ENCODE measurements around the gene SPCS3.

SPCS3 gene

GRCh38 chr4:176319704-176320339 is at the start of gene SPCS3:
TSS of gene SPCS3 (plus strand) at chr4:176319966. CDS start at chr4:176320077, 111 bp downstream.
- TF ChIP-seq, protein P1, sequence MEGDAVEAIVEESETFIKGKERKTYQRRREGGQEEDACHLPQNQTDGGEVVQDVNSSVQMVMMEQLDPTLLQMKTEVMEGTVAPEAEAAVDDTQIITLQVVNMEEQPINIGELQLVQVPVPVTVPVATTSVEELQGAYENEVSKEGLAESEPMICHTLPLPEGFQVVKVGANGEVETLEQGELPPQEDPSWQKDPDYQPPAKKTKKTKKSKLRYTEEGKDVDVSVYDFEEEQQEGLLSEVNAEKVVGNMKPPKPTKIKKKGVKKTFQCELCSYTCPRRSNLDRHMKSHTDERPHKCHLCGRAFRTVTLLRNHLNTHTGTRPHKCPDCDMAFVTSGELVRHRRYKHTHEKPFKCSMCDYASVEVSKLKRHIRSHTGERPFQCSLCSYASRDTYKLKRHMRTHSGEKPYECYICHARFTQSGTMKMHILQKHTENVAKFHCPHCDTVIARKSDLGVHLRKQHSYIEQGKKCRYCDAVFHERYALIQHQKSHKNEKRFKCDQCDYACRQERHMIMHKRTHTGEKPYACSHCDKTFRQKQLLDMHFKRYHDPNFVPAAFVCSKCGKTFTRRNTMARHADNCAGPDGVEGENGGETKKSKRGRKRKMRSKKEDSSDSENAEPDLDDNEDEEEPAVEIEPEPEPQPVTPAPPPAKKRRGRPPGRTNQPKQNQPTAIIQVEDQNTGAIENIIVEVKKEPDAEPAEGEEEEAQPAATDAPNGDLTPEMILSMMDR (IDR thresholded peaks at IDR 0.05; ENCODE audit: control extremely low read depth, extremely low read depth, low read depth, missing control alignments), result no peak
- DNase-seq (ENCODE audit: extremely low spot score), result peak; percentile 94
- ChIA-PET POLR2A (no interaction called here), CTCF (interaction anchor here (1.1 kb wide), 1 partner anchor 21 kb away, joined by 3 read pairs; no protein-coding TSS in a partner anchor)

- no peak for DNase-seq (ENCODE audit: extremely low spot score)
- ChIA-PET CTCF (interaction anchor here (0.9 kb wide), 1 partner anchor 11 kb away, joined by 3 read pairs; no protein-coding TSS in a partner anchor), POLR2A (no interaction called here)
- TF ChIP-seq, protein P1 (IDR thresholded peaks at IDR 0.05; ENCODE audit: control extremely low read depth, extremely low read depth, low read depth, missing control alignments), result no peak
Measured at GRCh38 chr4:176270669-176271068, 49.1 kb upstream of the SPCS3 start.

DNA sequence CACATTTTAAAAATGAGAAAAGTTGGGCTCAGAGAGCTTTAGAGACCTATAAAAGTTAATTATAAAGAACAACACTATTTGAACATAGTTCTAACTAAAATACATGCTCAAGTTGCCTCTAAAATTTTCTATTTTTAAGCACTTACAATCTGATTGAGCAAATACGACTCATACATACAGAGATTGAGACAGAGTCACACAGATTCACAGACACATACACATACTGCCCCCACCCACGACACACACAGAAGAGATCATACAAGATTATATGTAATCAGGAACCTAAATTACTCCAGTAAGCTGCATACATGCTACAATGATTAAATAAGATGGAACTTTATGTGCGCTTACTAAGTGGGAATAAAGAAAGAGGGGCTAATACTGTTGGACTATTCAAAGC is 48.0 kb upstream of the SPCS3 start:
- TF ChIP-seq, protein P1 (IDR thresholded peaks at IDR 0.05; ENCODE audit: control extremely low read depth, extremely low read depth, low read depth, missing control alignments), result no peak
- ChIA-PET POLR2A (no interaction called here), CTCF (interaction anchor here (0.8 kb wide), 1 partner anchor 22 kb away, joined by 3 read pairs; no protein-coding TSS in a partner anchor)
- no peak for DNase-seq (ENCODE audit: extremely low spot score)

DNA sequence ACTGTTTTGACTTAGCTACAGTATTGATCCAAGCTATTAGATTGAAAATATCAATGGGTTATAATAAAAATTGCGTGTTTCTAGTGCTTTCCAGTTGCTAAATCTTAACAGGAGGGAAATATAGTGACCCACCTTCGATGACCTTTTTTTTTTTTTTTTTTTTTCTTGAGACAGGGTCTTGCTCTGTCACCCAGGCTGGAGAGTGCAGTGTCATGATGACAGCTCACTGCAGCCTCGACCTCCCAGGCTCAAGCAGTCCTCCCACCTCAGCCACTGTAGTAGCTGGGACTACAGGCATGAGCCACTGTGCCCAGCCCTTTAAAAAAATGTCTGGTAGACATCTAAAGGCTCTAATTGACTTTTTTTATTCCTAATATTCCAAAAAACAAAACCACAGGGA is 47.0 kb upstream of the SPCS3 start:
- DNase-seq (ENCODE audit: extremely low spot score), result no peak
- TF ChIP-seq, protein P1 (IDR thresholded peaks at IDR 0.05; ENCODE audit: control extremely low read depth, extremely low read depth, low read depth, missing control alignments), result no peak
- ChIA-PET CTCF (no interaction called here), POLR2A (no interaction called here)

DNA sequence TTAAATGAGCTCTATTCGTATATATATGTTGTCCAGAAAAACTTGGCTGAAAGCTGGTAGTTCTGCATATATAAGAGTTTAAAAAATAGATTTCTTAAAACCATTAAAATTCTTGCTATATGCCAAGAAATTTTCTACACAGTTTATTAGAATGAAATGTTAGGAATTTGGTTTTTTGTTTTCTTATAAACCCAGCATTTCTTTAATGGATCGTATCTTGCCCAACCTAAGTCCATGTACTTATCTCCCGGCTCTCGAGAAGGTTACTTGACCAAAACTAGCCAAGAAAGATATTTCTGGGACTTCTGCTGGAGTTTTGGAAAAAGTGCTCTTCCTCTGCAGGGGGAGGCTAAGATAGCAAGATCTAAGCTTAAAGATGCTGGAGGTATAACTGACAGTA is 46.0 kb upstream of the SPCS3 start:
- TF ChIP-seq, protein P1 (IDR thresholded peaks at IDR 0.05; ENCODE audit: control extremely low read depth, extremely low read depth, low read depth, missing control alignments), result no peak
- POLR2A ChIA-PET, result no interaction called here
- no peak for DNase-seq (ENCODE audit: extremely low spot score)
- CTCF ChIA-PET, result interaction anchor here (0.7 kb wide), 1 partner anchor 15 kb away, joined by 3 read pairs; no protein-coding TSS in a partner anchor

DNA sequence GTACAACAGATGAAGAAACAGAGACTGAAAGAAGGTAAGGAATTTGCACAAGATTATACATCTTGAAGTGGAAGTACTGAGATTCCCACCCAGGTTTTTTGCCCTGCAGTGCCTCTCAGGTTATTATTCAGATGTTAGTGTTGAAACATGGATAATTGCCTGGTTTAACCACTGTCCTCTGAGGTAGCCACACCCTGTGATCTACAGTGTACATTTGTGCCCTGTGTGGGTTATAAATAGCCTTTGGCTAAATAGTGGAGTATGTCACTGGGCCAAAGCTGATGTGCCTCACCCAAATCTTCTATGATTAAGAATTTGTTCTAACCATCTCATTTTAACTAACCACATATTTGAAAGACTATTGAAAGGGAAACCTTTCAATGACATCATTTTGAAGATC is 45.3 kb upstream of the SPCS3 start:
- CTCF ChIA-PET, result no interaction called here
- DNase-seq (ENCODE audit: extremely low spot score), result no peak
- POLR2A ChIA-PET, result no interaction called here
- TF ChIP-seq, protein P1 (IDR thresholded peaks at IDR 0.05; ENCODE audit: control extremely low read depth, extremely low read depth, low read depth, missing control alignments), result no peak
